BLaER1 (cell line): ENCODE data around the gene FMN2.

ENCODE experiments used
- H3K27ac ChIP-seq: shearing (Covaris generic); formaldehyde crosslinking; 2 replicates; pipeline ENCODE4 v1.8.1; 2022
- H3K27me3 ChIP-seq: shearing (Covaris generic); formaldehyde crosslinking; 2 replicates; pipeline ENCODE4 v1.8.1; 2022
- H3K36me3 ChIP-seq: shearing (Covaris generic); formaldehyde crosslinking; 2 replicates; pipeline ENCODE4 v1.8.1; 2022
- H3K4me1 ChIP-seq: shearing (Covaris generic); formaldehyde crosslinking; 2 replicates; pipeline ENCODE4 v1.8.1; 2022
- H3K4me2 ChIP-seq: shearing (Covaris generic); formaldehyde crosslinking; 2 replicates; pipeline ENCODE4 v1.8.1; 2022
- H3K4me3 ChIP-seq: shearing (Covaris generic); formaldehyde crosslinking; 2 replicates; pipeline ENCODE4 v1.8.1; 2022
- H3K9ac ChIP-seq: shearing (Covaris generic); formaldehyde crosslinking; 2 replicates; pipeline ENCODE4 v1.8.1; 2022
- H3K9me3 ChIP-seq: shearing (Covaris generic); formaldehyde crosslinking; 2 replicates; pipeline ENCODE4 v1.8.1; 2022
- H4K20me1 ChIP-seq: shearing (Covaris generic); formaldehyde crosslinking; 2 replicates; pipeline ENCODE4 v1.8.1; 2022
- Cebpa-rat ChIP-seq: shearing (Covaris generic); IDR thresholded peaks from 2 replicates; pipeline ENCODE4 v1.8.1; 2022

FMN2 gene

GRCh38 chr1:240342251-240342625 lies 250.6 kb downstream of the FMN2 start:
- no peaks in the 10 kb centered on the region for H3K36me3 ChIP-seq
- H3K9me3 ChIP-seq = no peaks in the 10 kb centered on the region
- no peaks in the 10 kb centered on the region for H3K4me1 ChIP-seq
- no peaks in the 10 kb centered on the region for H3K27me3 ChIP-seq
- H3K4me3 ChIP-seq = no peak overlapping the region
- H4K20me1 ChIP-seq = no peaks in the 10 kb centered on the region
- TF ChIP-seq Cebpa-rat = no peak
- H3K4me2 ChIP-seq = no peak overlapping the region
- H3K9ac ChIP-seq = no peak overlapping the region
- H3K27ac ChIP-seq = no peak overlapping the region

DNA sequence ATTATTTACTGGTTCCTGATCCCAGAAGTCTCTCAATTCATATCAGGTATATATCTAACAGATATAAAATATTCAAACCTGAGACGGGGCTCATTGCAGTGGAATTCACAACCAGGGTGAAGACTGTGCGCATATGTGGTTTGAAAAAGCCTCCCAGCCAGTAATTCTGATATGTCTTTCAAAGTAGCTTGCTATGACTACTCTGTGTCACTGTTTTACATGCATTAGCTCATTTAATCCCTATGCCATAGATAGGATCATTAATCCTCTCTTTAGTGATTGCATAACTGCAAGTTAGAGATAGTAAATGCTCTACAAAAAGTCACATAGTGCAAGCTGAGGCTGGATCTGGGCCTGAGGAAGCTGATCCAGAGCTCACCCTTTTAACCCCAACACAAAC lies 251.4 kb downstream of the FMN2 start:
- TF ChIP-seq Cebpa-rat = no peak

GRCh38 chr1:240343966-240344365 lies 252.3 kb downstream of the FMN2 start:
- Histone ChIP-seq H3K36me3 (no peaks in the 10 kb centered on the region), H3K9ac (no peak overlapping the region), H3K4me3 (no peak overlapping the region), H3K4me1 (no peaks in the 10 kb centered on the region), H3K27me3 (no peaks in the 10 kb centered on the region), H3K27ac (no peak overlapping the region), H4K20me1 (no peaks in the 10 kb centered on the region), H3K4me2 (no peak overlapping the region), H3K9me3 (no peaks in the 10 kb centered on the region)
- no peak for TF ChIP-seq Cebpa-rat

More for the DNA sequence above, 251.4 kb downstream of the FMN2 start:
- no peaks in the 10 kb centered on the region for H3K27me3 ChIP-seq
- no peaks in the 10 kb centered on the region for H3K36me3 ChIP-seq
- no peaks in the 10 kb centered on the region for H3K4me1 ChIP-seq
- H3K9ac ChIP-seq = no peak overlapping the region
- no peak overlapping the region for H3K4me3 ChIP-seq
- H3K4me2 ChIP-seq = no peak overlapping the region
- no peak overlapping the region for H3K27ac ChIP-seq
- H4K20me1 ChIP-seq = no peaks in the 10 kb centered on the region
- H3K9me3 ChIP-seq = no peaks in the 10 kb centered on the region

DNA sequence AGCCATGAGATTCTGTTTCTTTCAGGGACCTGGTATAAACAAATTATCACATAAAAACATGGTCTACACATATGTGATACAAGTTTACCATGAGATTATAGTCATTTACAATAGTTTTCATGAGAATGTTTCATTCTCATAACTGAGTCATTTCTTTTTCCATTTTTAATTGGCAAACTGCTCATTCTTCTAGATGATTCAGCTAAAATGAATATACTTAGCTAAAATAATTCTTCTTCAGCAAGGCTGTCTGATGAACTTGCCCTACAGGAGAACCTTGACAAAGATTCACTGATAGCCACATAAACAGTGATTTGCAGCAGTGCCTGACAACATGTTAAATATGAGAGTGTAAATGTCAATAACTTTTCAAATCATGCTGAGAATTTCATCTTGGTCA lies 253.2 kb downstream of the FMN2 start:
- H3K27ac ChIP-seq = no peak overlapping the region
- no peak overlapping the region for H3K4me3 ChIP-seq

DNA sequence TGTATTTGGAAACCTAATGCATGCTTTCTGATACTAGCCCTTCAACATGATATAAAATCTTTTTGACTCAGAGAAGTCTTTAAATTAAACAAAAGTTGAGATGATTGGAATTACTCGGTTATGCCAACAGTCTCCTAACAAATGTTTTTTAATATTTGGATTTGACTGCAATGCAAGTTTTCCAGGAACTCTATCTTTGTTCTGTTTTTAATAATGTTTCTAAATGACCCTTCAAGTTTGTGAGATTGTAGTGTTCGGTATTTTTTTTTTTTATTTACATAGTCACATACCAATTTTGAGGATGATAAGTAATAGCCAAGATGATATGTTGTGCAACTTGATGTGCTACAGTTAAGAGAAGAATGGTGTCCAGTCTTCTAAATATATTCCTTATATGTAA lies 258.0 kb downstream of the FMN2 start:
- no peaks in the 10 kb centered on the region for H3K9me3 ChIP-seq
- H3K4me1 ChIP-seq = no peaks in the 10 kb centered on the region
- no peaks in the 10 kb centered on the region for H3K27me3 ChIP-seq
- no peak overlapping the region for H3K4me2 ChIP-seq
- H3K27ac ChIP-seq = no peak overlapping the region
- H3K36me3 ChIP-seq = no peaks in the 10 kb centered on the region
- H3K4me3 ChIP-seq = no peak overlapping the region
- H4K20me1 ChIP-seq = no peaks in the 10 kb centered on the region
- no peak for TF ChIP-seq Cebpa-rat
- no peak overlapping the region for H3K9ac ChIP-seq

More for the DNA sequence above, 253.2 kb downstream of the FMN2 start:
- no peaks in the 10 kb centered on the region for H3K36me3 ChIP-seq
- H3K9me3 ChIP-seq = no peaks in the 10 kb centered on the region
- H3K27me3 ChIP-seq = no peaks in the 10 kb centered on the region
- TF ChIP-seq Cebpa-rat = no peak
- no peak overlapping the region for H3K9ac ChIP-seq
- no peak overlapping the region for H3K4me2 ChIP-seq
- no peaks in the 10 kb centered on the region for H3K4me1 ChIP-seq
- no peaks in the 10 kb centered on the region for H4K20me1 ChIP-seq

GRCh38 chr1:240350910-240351331 lies 259.2 kb downstream of the FMN2 start:
- TF ChIP-seq Cebpa-rat = no peak
- Histone ChIP-seq H3K27ac (no peak overlapping the region), H3K4me3 (no peak overlapping the region), H4K20me1 (no peaks in the 10 kb centered on the region), H3K27me3 (no peaks in the 10 kb centered on the region), H3K9me3 (no peaks in the 10 kb centered on the region), H3K4me1 (no peaks in the 10 kb centered on the region), H3K36me3 (no peaks in the 10 kb centered on the region), H3K9ac (no peak overlapping the region), H3K4me2 (no peak overlapping the region)

- no peak for TF ChIP-seq Cebpa-rat
Measured at GRCh38 chr1:240351690-240352089, 260.0 kb downstream of the FMN2 start.

DNA sequence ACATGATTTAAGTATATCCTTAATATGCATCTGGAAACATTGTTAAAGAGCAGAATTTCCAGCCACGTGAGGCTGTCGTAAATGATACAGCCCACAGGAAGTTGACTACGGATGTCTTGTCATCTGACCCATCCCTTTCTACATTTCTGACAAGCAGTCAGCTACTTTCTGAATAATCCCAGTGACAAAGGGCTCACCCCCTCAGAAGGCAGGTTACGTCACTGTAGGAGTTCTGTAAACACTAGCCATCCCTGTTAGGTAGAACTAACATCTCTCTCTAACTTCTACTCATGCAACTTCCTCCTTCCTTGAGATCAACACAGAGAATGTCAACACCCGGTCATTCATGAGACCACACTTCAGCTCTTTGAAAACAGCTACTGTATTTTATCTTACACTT lies 261.1 kb downstream of the FMN2 start:
- Histone ChIP-seq H3K9me3 (no peaks in the 10 kb centered on the region), H3K4me3 (no peak overlapping the region), H3K27me3 (no peaks in the 10 kb centered on the region), H3K36me3 (no peaks in the 10 kb centered on the region), H4K20me1 (no peaks in the 10 kb centered on the region), H3K9ac (no peak overlapping the region), H3K27ac (no peak overlapping the region), H3K4me2 (no peak overlapping the region), H3K4me1 (no peaks in the 10 kb centered on the region)
- TF ChIP-seq Cebpa-rat = no peak

More at GRCh38 chr1:240351690-240352089, 260.0 kb downstream of the FMN2 start:
- Histone ChIP-seq H3K4me1 (no peaks in the 10 kb centered on the region), H3K9ac (no peak overlapping the region), H3K27ac (no peak overlapping the region), H3K4me3 (no peak overlapping the region), H3K4me2 (no peak overlapping the region), H3K27me3 (no peaks in the 10 kb centered on the region), H4K20me1 (no peaks in the 10 kb centered on the region), H3K9me3 (no peaks in the 10 kb centered on the region), H3K36me3 (no peaks in the 10 kb centered on the region)

DNA sequence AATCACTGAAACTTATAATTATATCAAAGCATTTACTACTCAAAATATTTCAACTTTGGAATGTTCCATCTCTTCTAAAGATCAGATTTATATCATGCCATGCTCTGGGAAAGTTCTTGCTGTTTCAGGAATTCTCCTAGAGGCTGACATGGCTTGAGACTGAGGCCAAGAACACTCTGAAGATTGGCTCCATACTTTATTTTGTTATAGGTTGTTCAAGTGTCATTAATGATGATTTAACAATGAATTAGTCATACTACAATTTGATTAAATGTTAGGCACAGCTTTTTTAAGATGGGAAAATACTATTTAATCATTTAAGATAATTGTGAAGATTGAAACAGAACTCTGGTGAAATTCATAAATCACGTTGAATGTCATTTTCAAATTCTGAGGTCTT lies 264.9 kb downstream of the FMN2 start:
- no peak overlapping the region for H3K4me3 ChIP-seq
- no peak overlapping the region for H3K27ac ChIP-seq
- H3K9ac ChIP-seq = no peak overlapping the region
- no peak for TF ChIP-seq Cebpa-rat
- H4K20me1 ChIP-seq = no peaks in the 10 kb centered on the region
- no peaks in the 10 kb centered on the region for H3K4me1 ChIP-seq
- no peak overlapping the region for H3K4me2 ChIP-seq
- H3K27me3 ChIP-seq = no peaks in the 10 kb centered on the region
- H3K9me3 ChIP-seq = no peaks in the 10 kb centered on the region
- no peaks in the 10 kb centered on the region for H3K36me3 ChIP-seq

GRCh38 chr1:240362046-240362445 lies 270.4 kb downstream of the FMN2 start:
- Histone ChIP-seq H3K4me1 (no peaks in the 10 kb centered on the region), H4K20me1 (no peaks in the 10 kb centered on the region), H3K36me3 (no peaks in the 10 kb centered on the region), H3K9ac (no peak overlapping the region), H3K27ac (no peak overlapping the region), H3K9me3 (no peaks in the 10 kb centered on the region), H3K4me2 (no peak overlapping the region), H3K4me3 (no peak overlapping the region), H3K27me3 (no peaks in the 10 kb centered on the region)
- TF ChIP-seq Cebpa-rat = no peak

DNA sequence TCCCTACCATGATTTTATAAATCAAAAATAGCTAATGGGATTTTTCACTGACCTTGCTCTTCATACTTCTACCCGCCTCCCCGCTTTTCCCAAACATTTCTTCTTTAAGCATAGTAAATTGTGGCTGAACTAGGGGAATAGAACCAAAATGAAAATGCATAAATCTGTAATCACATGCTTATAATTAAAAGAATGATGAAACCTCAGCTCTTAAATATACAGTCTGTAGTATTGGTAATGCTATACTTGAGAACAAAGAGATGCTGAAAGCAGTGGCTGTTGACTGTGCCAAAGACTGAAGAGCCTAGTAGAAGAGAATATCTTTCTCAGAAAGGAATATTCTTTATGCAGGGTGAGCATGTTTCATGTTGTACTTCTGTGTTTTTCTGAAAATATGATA lies 271.1 kb downstream of the FMN2 start:
- Histone ChIP-seq H3K4me1 (no peaks in the 10 kb centered on the region), H3K9ac (no peak overlapping the region), H4K20me1 (no peaks in the 10 kb centered on the region), H3K4me2 (no peak overlapping the region), H3K27me3 (no peaks in the 10 kb centered on the region), H3K27ac (no peak overlapping the region), H3K9me3 (no peaks in the 10 kb centered on the region), H3K36me3 (no peaks in the 10 kb centered on the region), H3K4me3 (no peak overlapping the region)
- TF ChIP-seq Cebpa-rat = no peak
